ENCODE measurements around the gene MED13.

DNA sequence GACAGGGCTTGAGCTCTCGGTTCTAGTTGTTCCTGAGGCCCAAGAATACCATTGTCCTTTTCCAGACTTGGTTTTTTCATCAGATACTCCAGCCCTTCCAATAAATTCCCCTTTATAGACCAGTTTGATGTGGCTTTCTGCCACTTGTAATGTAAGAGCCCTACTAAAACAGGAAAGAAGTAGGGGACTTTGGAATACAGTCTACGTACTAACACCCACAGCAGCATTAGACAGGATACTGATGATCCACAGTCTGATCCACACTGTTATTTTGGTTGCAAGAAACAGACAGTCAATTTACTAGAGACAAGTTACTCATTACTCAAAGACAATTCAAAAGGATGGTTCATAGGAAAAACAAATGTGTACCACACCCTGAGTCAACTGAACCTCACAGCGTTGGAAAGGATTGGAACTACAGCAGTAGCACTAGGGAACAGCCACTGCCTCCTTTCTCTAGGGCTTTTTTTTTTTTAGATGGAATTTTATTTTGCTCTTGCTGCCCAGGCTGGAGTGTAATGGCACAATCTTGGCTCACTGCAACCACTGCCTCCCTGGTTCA, 45.9 kb upstream of the MED13 start:
- TF ChIP-seq, protein P1, sequence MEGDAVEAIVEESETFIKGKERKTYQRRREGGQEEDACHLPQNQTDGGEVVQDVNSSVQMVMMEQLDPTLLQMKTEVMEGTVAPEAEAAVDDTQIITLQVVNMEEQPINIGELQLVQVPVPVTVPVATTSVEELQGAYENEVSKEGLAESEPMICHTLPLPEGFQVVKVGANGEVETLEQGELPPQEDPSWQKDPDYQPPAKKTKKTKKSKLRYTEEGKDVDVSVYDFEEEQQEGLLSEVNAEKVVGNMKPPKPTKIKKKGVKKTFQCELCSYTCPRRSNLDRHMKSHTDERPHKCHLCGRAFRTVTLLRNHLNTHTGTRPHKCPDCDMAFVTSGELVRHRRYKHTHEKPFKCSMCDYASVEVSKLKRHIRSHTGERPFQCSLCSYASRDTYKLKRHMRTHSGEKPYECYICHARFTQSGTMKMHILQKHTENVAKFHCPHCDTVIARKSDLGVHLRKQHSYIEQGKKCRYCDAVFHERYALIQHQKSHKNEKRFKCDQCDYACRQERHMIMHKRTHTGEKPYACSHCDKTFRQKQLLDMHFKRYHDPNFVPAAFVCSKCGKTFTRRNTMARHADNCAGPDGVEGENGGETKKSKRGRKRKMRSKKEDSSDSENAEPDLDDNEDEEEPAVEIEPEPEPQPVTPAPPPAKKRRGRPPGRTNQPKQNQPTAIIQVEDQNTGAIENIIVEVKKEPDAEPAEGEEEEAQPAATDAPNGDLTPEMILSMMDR (IDR thresholded peaks at IDR 0.05) = no peak
- no peak for TF ChIP-seq POLR2A (IDR thresholded peaks at IDR 0.05)
